ENCODE measurements around the gene OR2T29.
"Not testable (repeated sequence)": the region's sequence is repeated elsewhere in the genome, so short reads cannot be mapped to it uniquely, and the experiment has no call there.

Gene OR2T29

DNA sequence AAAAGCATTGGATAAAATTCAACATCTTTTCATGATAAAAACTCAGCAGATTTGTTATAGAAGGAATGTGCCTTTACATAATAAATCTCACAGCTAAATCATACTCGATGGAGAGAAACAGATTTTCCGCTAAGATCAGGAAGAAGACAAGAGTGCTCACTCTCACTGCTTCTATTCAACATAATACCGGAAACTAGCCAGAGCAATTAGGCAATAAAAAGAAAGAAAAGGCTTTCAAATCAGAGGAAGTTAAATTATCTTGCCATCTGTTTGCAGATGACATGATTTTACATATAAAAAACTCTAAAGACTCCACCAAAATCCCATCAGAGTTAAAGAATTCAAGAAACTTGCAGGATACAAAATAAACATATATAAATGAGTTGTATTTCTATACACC lies 8.2 kb upstream of the OR2T29 start:
- not testable (repeated sequence) for H3K9me3 Mint-ChIP-seq; DNase-seq; H3K27ac Mint-ChIP-seq; H3K36me3 Mint-ChIP-seq (ENCODE audit: low read depth); ATAC-seq; H3K4me3 Mint-ChIP-seq; H3K4me1 Mint-ChIP-seq; H3K27me3 Mint-ChIP-seq

DNA sequence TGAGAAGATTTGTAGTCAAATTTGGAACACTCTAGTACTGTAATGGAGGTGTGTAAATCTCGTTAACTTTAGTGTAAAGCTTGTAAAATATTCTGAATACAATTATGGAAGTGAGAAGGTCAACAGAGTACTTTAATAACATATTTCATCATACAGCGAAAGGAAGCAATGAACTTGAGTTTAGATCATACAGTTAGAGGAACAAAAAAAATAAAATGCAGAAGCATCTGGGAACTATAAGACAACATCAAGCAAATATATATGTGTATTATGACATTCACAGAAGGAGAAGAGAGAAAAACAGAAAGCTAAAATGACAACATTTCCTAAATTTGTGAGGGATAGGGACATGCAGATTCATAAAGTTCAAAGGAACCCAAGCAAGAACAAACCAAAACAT lies 6.5 kb upstream of the OR2T29 start:
- H3K9me3 Mint-ChIP-seq; H3K4me3 Mint-ChIP-seq; H3K27me3 Mint-ChIP-seq; H3K36me3 Mint-ChIP-seq (ENCODE audit: low read depth); DNase-seq; ATAC-seq; H3K27ac Mint-ChIP-seq: not testable (repeated sequence)
- peaks cover 16% of the 10 kb centered on the region for H3K4me1 Mint-ChIP-seq

DNA sequence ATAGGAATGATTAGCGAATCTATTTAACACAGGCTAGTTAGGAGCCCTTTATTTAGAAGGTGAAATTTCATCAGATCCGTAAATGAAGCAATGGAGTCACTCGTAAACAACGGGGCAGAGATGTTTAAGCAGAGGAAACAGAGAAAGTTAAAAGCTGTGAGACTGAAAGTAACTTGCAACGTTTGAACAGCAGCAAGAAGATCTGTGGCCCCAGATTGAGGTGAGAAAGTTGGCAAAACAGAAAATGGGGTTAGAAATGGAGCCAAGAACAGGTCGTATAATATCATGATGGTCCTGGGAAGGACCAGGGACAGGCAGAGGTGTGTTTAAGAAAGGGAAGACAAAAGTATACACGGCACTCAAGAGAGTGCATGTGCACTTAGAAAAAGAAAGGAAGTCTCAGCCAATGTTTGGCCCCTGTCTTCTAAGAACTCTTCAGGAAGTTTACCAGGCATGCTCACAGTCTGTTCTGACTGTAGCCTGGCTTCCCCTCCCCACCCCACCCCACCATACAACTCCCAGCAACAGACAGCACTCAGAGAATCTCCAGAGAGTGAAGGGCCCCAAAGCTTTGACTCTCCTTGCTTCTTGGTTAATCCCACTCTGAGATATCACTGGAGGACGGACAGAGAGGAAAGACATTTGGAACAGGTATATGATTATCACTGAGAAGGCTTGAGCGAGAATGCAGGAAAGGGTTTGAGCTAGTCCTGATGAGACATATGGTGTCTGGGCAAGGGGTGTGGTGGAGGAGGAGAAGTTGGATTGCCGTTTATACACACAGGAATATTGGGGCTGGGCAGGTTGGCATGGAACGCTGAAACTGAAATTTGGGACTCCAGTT lies 3.2 kb upstream of the OR2T29 start:
- not testable (repeated sequence) for H3K9me3 Mint-ChIP-seq; H3K27me3 Mint-ChIP-seq; H3K36me3 Mint-ChIP-seq (ENCODE audit: low read depth); DNase-seq
- Mint-ChIP-seq H3K27ac (peak overlapping the region; percentile 96), H3K4me3 (peak overlapping the region; percentile 82), H3K4me1 (peaks cover 16% of the 10 kb centered on the region)
- peak; percentile 82 for ATAC-seq

DNA sequence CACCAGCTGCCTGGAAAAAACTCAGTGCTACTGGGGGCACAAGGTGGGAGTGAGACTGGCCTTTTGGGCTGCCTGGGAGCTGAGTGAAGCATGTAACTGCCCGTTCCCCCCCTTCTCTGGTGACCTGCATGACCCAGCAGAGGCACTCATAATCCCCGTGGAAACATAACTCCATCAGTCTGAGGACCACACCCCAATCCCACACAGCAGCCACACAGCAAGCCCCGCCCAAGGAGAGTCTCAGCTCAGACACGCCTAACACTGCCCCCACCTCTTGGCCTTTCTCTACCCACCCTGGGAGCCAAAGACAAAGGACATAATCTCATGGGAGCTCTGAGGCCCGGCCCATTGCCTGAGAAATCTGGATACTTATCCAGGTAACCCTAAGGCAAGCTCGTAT lies 11.5 kb downstream of the OR2T29 start:
- not testable (repeated sequence) for H3K4me3 Mint-ChIP-seq; ATAC-seq; DNase-seq; H3K36me3 Mint-ChIP-seq (ENCODE audit: low read depth); H3K27me3 Mint-ChIP-seq; H3K27ac Mint-ChIP-seq; H3K4me1 Mint-ChIP-seq; H3K9me3 Mint-ChIP-seq

- ATAC-seq; DNase-seq; H3K36me3 Mint-ChIP-seq (ENCODE audit: low read depth); H3K27me3 Mint-ChIP-seq; H3K4me1 Mint-ChIP-seq; H3K9me3 Mint-ChIP-seq; H3K27ac Mint-ChIP-seq; H3K4me3 Mint-ChIP-seq: not testable (repeated sequence)
Measured at GRCh38 chr1:248547383-248547782, 15.2 kb downstream of the OR2T29 start.

DNA sequence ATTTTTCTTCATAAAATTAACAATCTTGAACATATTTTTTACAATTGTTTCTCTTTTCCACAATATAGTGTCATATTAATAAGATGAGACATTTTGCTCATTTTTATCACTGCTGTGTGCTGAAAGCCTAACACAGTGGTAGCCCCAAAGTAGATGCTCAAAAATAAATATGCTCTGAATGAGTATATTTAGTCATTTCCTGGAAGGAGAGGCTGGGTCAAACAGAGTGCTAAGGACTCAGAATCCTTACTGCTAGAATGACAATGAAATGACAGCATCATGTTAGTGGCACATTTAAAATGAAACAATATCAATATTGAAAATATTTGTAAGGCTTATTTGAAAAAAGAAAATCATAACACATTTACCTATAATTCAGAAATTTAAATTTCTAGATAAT lies 25.1 kb downstream of the OR2T29 start:
- not testable (repeated sequence) for DNase-seq; H3K4me3 Mint-ChIP-seq; ATAC-seq; H3K27ac Mint-ChIP-seq; H3K4me1 Mint-ChIP-seq; H3K36me3 Mint-ChIP-seq (ENCODE audit: low read depth); H3K9me3 Mint-ChIP-seq; H3K27me3 Mint-ChIP-seq

DNA sequence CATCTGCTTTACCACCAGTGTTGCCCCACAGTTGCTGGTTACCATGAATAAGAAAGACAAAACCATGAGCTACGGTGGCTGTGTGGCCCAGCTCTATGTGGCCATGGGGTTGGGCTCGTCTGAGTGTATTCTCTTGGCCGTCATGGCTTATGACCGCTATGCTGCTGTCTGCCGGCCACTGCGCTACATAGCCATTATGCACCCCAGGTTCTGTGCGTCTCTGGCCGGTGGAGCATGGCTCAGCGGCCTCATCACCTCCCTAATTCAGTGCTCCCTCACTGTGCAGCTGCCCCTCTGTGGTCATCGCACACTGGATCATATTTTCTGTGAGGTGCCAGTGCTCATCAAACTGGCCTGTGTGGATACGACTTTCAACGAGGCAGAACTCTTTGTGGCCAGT lies 40.7 kb downstream of the OR2T29 start:
- ATAC-seq (no peak), DNase-seq (no peak)
- Mint-ChIP-seq H3K4me1 (no peaks in the 10 kb centered on the region), H3K36me3 (ENCODE audit: low read depth) (no peaks in the 10 kb centered on the region), H3K4me3 (no peak overlapping the region), H3K27me3 (no peaks in the 10 kb centered on the region), H3K27ac (no peak overlapping the region), H3K9me3 (peaks cover 4% of the 10 kb centered on the region)

- H3K27ac Mint-ChIP-seq; H3K36me3 Mint-ChIP-seq (ENCODE audit: low read depth); H3K4me1 Mint-ChIP-seq; H3K4me3 Mint-ChIP-seq; H3K27me3 Mint-ChIP-seq; ATAC-seq; DNase-seq; H3K9me3 Mint-ChIP-seq: not testable (repeated sequence)
Measured at GRCh38 chr1:248510217-248510616, 52.4 kb downstream of the OR2T29 start.

GRCh38 chr1:248507773-248508172 lies 54.8 kb downstream of the OR2T29 start, which contains the start of gene OR2G6:
Gene OR2G6, plus strand, starts transcription at chr1:248508073. Its CDS starts 13,574 bp downstream, at chr1:248521647.
- H3K9me3 Mint-ChIP-seq; H3K27me3 Mint-ChIP-seq; H3K4me3 Mint-ChIP-seq; ATAC-seq; DNase-seq; H3K36me3 Mint-ChIP-seq (ENCODE audit: low read depth); H3K27ac Mint-ChIP-seq; H3K4me1 Mint-ChIP-seq: not testable (repeated sequence)
